Stimulated activated CD8-positive, alpha-beta memory T cell treated with anti-CD3 and anti-CD28 coated beads, Interleukin-7, amount 100 ng/mL, for 24 hours (primary cell): ENCODE data around the gene OBI1.
A peak's percentile ranks its signal among the peaks of the same experiment; 100 is the strongest.

Source experiments
- DNase-seq: peaks from one replicate; pipeline ENCODE4 v3.0.0-alpha.2; 2020; ENCODE audit warnings: low read depth

The OBI1 gene

DNA sequence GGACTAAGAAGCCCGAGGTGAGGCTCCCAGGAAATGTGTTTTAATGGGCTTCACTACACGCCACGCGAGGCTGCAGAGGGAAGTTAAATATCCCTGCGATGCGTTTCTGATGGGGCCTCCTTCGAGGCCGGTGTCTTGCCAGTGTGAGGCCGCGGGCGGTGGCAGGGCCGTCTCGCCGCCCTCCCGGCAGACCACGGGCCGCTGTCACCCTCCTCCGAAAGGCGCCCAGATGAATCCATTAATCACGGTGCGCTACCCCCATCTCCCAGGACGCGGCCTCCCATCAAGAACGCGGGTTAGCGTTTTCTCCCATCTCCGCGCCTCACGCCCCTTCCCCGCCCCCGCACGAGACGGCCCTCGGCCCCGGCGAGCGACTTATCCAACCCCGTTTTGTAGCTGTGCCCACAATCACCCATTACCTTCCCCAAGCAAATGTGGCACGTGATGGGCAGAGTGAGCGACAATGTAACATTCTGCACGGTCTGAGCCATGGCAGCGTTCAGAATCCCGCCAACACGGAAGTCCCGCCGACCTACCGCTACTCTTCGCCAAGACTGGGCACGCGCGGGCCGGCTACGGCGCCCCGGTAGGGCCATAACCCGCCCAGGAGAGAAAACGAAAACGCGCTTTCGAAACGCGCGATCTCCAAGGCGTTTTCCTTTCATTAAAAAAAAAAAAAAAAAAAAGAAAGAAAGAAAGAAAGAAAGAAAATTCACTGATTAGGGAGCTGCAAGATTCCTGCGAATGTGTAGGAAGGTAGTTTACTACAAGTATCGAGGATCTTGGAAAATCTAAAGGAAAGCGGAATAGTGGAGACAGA, at the start of gene OBI1:
Gene OBI1, minus strand, starts transcription at position 526 of the 820 bp plus-strand sequence. Its CDS starts 35 bp downstream, at position 491.
- peak; percentile 86 for DNase-seq

GRCh38 chr13:78701383-78701782, 42.4 kb upstream of the OBI1 start:
- no peak for DNase-seq

DNA sequence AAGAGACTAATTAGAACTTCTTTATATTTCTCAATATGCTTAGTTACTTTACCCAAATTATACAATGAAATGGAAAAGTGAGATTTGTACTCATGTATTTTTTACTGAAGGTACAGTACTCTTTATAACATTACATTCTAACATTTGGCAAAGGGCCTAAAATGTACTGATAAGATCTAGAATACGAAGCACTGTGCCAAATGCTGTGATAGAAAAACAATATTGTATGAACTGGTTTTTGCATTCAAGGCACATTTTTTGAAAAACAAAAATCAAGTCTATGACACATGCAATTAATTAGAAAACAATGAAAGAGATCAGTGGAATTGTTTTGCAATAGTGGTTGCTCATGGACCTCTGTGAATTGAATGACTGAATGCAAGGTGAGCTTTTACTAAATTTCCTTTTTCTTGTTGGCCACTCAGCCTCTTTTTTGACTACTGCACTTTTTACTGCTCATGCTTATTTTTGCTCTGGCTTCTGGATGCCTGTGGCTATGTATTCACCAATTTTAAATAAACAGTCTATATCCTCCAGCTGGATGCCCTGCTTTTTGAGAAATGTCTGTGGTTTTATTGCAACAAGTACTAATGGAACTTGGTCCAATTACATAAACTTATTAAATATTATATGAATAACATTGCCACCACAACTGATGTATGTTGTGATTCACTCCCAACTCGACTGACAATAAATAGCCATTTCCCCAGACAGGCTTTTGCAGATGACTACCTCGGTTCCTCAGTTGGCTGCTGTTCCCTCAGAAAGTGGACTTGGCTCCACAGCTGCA, 41.4 kb upstream of the OBI1 start:
- no peak for DNase-seq

- DNase-seq = no peak
Measured at GRCh38 chr13:78689011-78689410, 30.1 kb upstream of the OBI1 start.

DNA sequence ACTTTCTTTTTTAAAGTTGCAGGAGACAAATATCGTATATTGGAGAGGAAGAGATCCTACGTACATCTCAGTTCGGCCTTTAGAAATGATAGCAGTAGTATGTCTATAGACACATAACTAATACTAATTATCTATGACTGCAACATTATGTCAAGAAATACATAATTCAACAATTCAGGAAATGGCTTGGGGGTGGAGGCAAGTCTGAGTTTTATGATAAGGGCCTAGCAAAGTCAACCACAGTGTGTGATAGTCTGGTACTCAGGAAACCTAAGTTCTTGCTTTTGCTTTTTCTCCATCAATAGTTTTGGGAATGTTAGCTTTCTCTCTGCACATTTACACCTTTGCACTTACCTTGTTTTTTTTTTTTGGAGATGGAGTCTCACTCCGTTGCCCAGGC, 27.5 kb upstream of the OBI1 start:
- no peak for DNase-seq

GRCh38 chr13:78680576-78681350, 21.8 kb upstream of the OBI1 start:
- DNase-seq = no peak

DNA sequence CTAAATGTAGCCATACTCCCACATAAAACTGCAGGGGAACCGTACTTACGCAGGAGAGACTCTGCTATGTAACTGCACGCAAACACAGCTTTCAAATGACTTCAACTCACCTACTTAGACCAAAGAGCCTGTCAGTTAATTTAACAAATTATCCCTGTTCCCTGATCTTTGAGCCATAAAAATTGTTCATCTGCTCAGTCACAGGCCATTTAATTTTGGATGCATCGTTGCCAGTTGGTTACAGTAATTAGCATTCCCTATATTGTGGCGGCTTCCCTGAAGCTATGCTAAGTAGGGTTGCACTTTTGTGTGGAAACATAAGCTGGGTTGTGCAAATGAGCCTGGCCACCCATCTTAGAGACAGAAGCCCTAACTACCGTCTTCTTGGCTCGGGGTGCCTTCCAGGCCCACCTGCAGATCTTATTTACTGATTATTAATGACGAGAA, 21.2 kb upstream of the OBI1 start:
- no peak for DNase-seq

DNA sequence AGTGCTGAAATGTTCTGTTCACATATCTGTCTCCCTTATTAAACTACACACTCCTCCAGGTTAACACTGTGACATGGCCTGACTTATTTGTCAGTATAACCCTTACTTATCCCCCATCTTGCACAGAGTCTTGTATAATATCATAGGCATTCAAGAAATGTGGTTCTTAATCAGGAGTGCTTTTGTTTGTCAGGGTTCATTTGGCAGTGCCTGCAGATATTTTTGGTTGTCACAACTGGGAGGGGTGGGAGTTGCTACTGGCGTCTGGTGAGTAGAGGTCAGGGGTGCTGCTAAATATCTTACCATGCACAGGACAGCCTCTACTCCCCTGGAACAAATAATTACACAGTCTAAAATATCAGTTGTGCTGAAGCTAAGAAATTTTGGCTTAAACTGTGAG, 20.4 kb upstream of the OBI1 start:
- DNase-seq = no peak

- DNase-seq = no peak
Measured at GRCh38 chr13:78675112-78675511, 16.2 kb upstream of the OBI1 start.

- DNase-seq = no peak
Measured at GRCh38 chr13:78674638-78675037, 15.7 kb upstream of the OBI1 start.

GRCh38 chr13:78662467-78662866, 3.5 kb upstream of the OBI1 start:
- no peak for DNase-seq

DNA sequence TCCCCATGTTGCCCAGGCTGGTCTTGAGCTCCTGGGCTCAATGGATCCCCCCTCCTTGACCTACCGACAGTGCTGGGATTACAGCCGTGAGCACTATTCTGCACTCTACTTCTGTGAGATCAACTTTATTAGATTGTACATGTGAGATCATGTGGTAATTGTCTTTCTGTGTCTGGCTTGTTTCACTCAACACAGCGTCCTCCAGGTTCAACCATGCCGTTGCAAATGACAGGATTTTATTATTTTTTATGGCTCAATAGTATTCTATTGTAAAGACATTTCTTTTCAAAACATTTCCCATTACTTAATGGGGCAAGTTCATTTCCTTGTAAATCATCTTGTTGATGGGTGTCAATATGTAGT, 1.5 kb upstream of the OBI1 start:
- DNase-seq = no peak

DNA sequence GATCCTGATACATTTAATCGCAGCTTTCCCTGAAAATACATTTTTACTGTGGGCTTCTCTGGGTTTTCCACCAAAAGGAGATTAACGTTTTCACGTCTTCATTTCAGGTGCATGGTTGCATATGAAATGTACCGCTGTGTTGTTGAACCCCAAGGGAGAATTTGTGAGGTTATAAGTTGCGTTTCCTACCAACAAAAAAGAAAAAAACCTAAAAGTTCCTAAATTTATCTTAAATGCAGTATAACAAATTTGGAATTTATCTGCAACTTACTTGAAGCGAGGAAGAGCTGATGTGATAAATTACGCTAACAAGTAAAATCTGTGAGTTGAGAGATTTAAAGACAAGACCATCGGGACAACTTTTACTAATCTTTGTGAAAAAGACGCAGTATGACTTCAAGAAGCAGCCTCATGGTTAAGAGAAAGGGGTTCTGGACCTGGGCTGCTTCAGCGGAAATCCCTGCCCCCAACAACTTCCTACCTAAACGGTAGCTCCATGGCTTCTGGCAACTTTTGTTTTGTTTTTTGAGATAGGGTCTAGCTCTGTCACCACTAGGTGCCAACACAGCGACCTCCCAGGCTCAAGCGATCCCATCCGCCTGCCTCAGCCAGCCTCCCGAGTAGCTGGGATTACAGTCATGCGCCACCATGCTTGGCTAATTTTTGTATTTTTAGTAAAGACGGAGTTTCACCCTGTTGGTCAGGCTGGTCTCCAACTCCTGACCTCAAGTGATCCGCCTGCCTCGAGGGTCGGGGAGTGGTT, 958 bp upstream of the OBI1 start:
- DNase-seq = no peak

DNA sequence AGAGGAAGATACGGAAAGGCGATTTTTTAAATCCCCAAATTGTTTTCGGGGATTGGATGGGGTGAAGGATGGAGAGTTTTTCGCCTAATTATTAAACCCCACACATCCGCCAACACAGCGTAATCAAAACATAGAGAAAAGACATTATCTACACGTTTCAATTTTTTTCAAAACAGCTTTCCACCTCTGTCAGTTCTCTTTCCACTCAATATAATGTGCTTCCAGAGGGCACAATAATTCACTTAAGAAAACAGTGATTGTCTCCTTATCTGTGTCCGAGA, 435 bp upstream of the OBI1 start:
- no peak for DNase-seq

- no peak for DNase-seq
Measured at GRCh38 chr13:78657699-78658629, 991 bp downstream of the OBI1 start.

DNA sequence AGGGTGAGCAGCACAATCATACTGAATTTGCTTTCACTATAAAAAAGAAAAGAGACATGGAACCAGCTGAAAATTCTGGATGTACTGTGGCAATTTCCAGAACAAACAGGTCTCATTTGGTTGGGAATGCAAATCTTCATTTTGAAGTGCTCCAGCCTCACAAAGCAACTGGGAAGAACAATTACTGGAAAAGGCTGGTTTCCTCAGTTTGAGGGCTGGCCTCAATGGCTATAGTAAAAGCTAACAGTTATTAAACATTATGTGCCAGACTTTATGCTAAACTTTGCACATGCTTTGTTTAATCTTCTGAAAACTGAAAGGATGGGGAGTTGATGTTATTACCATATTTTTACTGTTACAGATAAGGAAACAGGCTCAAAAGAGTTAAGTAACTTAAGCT, 3.0 kb downstream of the OBI1 start:
- DNase-seq = no peak

DNA sequence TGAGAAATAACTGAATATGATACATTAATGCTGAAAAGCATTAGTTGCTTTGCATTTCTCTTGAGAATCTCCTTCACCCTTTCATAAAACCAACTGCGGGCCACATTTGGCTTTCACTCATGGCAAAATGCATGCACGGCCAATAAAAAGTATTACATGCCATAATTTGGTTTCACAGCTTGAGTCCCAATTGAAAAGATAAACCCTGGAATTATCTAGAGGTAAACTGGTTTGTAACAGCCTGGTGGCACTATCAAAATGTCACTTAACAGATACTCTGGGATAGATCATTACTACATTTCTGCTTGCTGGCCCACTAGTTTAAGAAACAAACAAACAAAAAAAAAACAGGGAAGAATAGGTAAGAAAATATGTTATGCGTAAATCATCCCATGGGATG, 3.9 kb downstream of the OBI1 start:
- no peak for DNase-seq

- no peak for DNase-seq
Measured at GRCh38 chr13:78652651-78653050, 6.3 kb downstream of the OBI1 start.

GRCh38 chr13:78650717-78651083, 8.3 kb downstream of the OBI1 start:
- no peak for DNase-seq

GRCh38 chr13:78649997-78650716, 8.8 kb downstream of the OBI1 start:
- DNase-seq = no peak
